Measurements from ENCODE around the gene ATXN10. TPM values are rescaled to one million over a fixed set of nuclear protein-coding genes. Genes with fewer than 3 reads are reported as not detected.

ATXN10 gene
- 108 to 120 TPM (median 111 TPM) in 5 replicates for total RNA-seq (2022; extraction: Qiagen RNA extraction; ENCODE audit: low read depth)

DNA sequence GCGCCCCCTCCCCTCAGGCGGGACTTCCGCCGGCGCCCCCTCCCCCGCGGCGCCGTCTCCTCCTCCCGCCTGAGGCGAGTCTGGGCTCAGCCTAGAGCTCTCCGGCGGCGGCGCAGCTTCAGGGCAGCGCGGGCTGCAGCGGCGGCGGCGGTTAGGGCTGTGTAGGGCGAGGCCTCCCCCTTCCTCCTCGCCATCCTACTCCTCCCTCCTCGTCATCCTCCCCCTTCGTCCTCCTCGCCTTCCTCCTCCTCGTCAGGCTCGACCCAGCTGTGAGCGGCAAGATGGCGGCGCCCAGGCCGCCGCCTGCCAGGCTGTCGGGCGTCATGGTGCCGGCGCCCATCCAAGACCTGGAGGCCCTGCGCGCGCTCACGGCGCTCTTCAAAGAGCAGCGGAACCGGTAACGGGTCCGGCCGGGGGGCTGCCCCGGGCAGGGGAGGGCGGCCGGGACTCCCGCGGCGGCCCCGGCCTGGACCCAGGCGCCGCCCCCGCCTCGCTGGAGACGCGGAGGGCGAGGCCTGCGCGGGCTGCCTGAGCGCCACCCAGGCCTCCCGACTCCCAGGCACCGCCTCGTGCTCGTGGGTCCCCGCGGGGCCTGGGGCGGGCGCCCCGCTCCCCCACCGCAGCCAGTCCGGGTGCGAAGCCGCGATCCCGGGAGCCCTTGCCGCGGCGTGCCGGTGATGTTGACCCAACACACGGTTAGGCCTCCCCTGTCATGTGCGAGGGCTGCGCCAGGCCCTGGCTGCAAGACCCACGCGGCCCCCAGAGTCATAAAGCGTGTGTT lies at the start of gene ATXN10:
Gene ATXN10 (plus strand): TSS at position 52 of the 781 bp plus-strand sequence. CDS start 230 bp downstream, at position 282.

Other genes starting within 250 kb of the ATXN10 start
- gene FBLN1, start 169.0 kb upstream of the ATXN10 start, total RNA-seq (2022; extraction: Qiagen RNA extraction; ENCODE audit: low read depth), result 30.5 to 47.7 TPM (median 47.0 TPM) in 5 replicates

Data from A549 treated with CpdA at 1 μM for 4 hours (cell line).